Measurements from ENCODE around the gene PGLYRP1.

GRCh38 chr19:46017874-46018675 is 4.8 kb downstream of the PGLYRP1 start:
- TF ChIP-seq CTCF (IDR thresholded peaks at IDR 0.05), result no peak
- TF ChIP-seq POLR2AphosphoS5 (IDR thresholded peaks at IDR 0.05), result no peak
- no peak for TF ChIP-seq EP300 (IDR thresholded peaks at IDR 0.05)

Data from esophagus muscularis mucosa (tissue), 4 donors.